CD4-positive, alpha-beta T cell treated with Interleukin-4 for 1 hour (primary cell): ENCODE results near the gene ADCY9.
A peak's percentile ranks its signal among the peaks of the same experiment; 100 is the strongest.
"Not testable (repeated sequence)": the region's sequence is repeated elsewhere in the genome, so short reads cannot be mapped to it uniquely, and the experiment has no call there.

Experiments
- DNase-seq, 2 donors: peaks; one replicate each; pipeline ENCODE4 v3.0.0-alpha.2; 2020 to 2022

ADCY9 gene

DNA sequence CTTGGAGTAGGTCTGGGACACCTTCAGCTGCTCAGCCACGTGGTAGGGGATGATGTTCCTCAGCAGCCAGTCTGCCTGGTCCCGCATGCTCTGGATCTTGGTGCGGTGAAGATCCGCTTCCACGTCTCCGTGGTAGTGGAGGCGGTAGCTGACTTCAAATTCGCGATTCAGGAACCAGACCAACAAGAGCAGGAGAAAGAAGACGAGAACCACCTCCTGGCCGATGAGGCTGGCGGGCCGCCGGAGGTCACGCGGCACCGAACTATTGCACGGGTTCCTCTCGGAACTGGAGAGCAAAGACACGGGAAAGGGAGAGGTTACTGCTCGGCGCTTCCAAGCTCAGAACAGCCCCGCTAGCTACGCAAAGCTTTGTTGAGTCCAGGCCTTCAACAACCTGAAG lies 149.6 kb downstream of the ADCY9 start:
- DNase-seq = no peak

DNA sequence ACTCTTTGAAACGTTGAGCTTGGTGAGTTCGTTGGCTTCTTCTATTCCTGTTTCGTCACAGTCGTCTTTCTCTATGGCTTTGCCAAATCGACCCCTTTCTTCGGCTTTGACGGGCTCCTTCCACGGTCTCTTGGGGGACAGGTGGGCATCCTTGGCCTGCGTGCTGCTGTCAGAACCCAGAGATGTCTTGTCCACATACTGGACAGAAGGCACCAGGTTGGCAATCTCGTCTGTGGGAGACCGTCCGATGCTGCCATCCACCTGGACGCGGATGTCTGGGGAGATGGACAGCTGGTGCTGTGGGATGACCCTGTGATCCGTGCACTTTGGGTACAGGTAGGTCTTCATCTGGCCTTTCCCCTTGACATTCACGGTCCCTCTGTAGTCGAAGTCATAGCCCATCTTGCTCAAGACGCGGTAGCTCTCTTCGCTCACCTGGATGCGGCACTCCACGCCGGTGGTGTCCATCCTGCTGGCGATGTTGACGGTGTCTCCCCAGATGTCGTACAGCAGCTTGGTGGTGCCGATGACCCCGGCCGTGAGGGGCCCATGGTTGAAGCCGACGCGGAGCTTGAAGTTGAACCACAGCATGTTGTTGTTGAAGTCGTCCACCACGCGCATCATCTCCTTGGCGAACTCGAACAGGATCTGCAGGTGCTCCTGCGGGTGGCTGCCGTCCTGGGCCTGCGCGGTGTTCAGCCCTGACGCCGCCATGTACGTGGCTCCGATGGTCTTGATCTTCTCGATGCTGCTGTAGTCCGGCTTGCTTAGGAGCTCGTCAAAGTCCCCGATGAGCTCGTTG lies 150.3 kb downstream of the ADCY9 start:
- DNase-seq = no peak

DNA sequence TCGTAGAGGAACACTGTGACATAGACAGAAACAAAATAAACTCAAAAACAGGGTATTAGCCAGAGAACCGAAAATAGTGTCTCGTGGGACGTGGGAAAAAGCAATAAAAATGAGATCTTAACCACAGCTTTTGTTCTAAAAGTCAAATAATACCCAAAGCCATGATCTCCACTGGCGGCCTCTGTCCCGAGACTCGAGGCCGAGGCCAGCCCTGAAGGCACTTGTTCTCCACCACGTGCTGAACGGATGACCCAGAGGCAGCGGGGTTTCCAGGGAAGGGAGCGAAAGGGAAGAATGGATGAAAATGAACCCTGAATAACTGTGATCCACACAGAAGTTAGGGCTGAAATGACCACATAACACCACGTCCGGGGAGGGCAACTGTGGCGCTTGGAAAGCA lies 150.9 kb downstream of the ADCY9 start:
- DNase-seq = no peak

DNA sequence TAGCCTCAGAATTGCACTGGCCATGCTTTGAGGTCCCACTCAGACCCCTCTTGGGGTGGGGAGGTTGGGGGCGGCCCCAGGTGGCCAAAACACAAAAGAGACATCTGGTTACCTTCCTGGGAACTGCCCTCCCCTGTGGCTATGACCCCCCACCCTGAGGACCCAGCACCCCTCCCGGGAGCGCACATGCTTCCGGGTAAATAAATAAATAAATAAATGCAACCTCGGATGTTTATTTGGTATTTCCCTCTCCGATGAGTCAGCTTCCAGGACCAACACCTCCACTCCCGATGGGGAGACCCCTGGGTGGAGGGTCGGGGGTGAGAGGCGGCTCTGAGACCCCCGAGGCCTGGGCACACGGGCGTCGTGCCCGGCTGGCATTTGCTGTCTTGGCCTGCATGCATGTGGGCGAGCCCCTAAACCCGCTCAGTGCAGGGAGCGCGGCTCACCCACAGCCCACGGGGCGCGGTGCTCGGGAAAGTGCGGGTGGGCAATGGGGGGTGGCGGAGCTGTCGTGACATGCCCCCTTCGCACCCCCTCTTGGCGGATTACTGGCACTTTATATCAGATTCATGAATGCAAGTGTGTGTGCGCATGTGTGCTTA lies 151.5 kb downstream of the ADCY9 start:
- no peak for DNase-seq

DNA sequence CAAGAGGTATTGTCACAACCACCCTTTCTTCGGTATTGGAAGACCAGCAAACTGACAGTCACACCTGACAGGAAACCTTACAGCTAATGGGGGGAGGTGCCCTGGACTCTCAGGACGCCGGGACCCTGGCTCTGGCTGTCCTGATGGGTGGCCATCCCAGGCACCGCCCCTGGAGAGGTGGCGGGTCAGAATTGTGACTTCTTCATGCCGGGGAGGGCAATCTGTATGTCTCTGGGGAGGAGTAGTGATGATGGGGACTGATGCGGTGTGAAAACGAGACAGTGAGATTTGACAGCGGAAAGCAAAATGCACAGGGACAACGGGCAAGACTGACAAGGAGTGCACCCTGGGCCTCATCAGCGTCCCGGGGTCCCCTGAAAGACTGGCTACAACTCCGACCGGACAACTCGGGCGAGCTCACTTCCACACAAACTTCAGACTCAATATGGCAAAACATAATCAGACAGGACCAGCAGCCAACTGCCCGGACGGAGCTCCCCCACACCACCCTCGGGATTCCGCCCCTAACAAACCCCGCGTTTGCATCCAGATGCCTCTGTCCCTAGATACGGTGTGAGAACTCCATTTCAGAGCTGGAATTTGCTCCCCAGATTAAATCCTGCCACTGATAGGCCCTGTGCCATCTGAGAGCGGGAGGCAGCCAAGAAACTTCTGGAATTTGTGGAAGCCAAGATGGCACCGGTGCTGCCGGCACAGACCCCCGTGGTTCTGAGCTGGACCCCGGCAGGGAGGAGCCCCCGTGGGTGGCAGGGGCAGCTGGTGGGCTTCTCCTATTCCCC lies 152.2 kb downstream of the ADCY9 start:
- no peak for DNase-seq

DNA sequence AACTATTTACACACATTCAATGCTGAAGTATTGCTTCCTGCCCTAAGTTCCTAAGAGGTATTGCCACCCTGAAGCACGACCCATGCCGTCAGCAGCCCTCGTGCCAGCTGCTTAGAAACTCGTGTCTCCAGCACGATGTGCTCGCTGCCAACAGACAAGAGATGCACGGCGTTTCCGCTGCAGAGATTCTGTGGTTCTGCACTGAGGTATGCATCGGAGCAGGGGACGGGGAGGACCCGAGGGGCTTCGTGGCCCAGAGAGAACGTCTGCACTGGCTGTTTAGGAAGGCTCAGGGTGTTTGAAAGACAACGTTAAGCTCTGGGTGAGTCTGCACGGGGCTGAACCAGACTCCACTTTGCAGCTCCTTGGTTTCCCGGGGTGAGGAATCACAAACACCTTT lies 153.0 kb downstream of the ADCY9 start:
- peak; percentile 50 to 72 for DNase-seq

DNA sequence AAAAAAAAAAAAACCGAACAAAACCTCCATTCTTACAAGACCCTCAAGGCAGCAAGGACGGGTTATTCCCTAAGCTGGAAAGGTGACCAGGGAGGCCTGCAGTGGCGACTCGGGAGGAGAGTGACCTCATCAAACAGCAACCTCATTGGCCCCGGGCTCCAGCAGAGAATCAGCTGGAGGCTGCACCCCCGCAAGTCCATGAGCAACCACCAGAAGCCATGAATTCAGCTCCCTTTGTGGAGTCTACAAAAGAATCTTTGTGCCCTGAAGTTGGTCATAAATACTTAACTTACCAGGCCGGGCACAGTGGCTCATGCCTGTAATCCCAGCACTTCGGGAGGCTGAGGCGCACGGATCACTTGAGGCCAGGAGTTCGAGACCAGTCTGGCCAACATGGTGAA lies 154.8 kb downstream of the ADCY9 start:
- DNase-seq = no peak

DNA sequence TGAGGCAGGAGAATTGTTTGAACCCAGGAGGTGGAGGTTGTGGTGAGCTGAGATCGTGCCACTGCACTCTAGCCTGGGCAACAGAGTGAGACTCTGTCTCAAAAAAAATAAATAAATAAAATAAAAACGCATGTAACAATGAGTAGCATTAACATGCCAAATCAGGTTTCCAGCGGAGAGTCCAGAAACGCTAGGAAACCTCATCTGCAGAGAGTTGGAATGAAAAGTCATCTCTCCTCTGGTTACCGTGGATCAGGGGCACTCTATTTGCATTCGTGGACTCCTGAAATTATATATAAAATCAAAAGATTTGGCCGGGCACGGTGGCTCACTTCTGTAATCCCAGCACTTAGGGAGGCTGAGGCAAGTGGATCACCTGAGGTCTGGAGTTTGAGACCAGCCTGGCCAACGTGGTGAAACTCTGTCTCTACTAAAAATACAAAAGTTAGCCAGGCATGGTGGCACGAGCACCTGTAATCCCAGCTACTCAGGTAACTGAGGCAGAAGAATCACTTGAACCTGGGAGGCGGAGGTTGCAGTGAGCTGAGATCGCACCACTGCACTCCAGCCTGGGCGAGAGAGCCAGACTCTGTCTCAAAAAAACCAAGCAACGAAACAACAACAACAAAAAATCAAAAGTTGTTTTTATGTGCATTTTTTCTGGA lies 156.2 kb downstream of the ADCY9 start:
- not testable (repeated sequence) for DNase-seq

DNA sequence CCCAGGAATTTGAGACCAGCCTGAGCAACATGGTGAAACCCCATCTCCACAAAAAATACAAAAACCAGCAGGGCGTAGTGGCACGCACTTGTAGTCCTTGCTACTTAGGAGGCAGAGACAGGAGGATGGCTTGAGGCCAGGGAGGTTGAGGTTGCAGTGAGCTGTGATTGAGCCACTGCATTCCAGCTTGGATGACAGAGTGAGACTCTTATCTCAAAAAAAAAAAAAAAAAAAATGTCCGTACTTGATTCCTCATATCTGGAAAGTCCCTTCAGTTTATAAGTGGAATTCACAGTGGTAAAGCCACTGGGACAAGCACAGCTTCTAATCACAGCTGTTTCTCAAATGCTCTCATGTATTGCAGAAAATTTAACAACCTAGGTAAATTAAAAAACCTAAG lies 157.1 kb downstream of the ADCY9 start:
- DNase-seq = no peak

DNA sequence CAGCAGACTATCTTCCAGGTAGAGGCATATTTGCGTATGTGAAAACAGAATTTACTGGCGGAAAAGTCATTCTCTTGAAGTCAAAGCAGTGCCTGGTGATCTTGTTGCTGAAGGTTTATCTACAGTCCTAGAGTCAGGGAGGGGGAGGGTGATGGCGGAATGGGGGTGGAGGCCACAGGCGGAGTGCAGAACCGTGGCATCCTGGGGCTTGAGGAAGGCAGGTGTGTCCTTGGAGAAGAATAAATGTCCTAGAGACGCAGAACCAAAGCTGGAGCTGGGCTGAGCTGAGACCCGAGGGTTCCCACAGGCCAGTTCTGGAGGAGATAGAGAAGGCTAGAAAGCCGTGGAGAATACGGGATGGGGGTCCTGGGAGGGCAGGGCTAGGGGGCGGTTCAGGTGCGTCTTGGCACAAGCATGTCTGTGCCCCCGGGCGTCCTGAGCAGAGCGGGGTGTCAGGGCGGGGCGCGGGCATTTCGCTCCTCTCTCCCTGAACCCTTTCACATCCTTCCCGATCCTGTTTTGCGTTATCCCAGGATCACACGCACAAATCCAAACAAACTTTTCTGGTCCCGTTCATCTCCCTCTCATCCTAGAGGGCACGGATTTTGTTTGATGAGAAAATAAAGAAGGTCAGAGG lies 158.8 kb downstream of the ADCY9 start:
- DNase-seq = no peak

DNA sequence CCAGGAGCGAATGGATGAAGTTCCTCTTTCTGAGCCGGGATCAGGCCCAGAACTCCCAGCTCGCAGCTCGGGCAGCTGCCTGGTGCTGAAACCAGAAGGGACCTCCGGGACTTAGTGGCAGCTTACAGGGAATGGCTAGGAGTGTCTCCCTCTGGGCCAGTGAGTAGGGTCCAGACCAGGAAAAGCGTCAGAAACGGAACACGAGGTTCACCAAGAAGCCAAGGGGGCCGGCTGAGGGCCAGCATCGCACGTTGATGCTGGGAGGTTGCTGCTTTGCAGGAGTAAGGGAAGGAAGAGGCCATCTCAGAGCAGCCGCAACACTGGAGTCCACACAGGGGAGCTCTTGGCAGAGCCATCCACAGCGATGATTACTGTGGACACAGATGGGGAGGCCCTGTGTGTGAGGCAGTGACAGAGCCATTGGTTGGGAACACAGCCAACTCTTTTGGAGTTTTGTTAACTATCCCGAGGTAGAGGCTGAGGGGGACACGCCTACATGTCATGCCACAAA lies 161.8 kb downstream of the ADCY9 start:
- no peak for DNase-seq

DNA sequence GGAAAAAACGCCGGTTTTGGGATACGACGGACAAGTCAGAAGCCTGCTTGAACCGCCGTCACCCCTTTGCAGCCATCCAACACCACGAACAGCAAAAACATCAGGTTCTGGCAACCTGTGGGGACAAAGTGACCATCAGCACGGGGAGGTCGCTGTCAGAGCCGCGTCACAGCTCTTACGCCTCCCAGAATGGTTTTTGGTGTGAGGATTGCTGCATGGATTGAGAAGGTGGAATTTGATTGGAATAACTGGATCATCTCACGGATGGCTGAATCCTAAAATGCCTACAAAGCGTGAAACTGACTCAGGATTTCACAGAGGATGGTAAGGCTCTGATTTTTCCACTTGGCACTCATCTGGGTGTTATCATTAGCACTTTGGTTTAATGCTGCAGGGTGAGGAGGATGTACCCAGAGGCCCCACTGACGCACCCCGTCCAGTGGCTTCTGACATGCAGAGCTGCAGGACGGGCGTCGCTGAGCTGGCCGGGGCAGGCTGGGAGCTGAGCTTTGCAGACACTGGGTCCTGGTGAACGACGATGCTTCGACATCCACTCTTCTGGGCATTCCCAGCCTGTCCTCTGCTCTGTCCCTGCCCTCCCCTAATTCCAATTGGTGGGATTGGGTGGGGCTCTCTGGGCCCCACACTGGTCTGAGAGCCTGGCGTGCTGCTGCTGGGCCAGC lies 162.4 kb downstream of the ADCY9 start:
- no peak for DNase-seq

DNA sequence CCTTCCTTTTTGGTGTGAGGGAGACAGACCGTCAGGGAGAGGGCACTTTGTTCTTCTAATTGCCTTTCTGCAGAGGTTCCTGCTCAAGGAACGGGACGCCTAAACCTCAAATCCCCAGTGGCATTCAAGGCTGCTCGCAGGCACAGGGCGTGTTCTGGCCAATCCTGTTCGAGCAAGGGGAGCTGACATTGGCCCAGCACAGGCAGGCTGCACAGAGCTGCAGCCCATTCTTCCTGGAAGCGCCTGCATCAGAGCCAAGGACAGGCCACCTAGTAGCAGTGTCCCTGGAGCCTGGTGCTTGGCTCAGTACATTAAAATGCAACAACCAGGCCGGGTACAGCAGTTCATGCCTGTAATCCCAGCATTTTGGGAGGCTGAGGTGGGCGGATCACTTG lies 163.5 kb downstream of the ADCY9 start:
- DNase-seq = no peak

DNA sequence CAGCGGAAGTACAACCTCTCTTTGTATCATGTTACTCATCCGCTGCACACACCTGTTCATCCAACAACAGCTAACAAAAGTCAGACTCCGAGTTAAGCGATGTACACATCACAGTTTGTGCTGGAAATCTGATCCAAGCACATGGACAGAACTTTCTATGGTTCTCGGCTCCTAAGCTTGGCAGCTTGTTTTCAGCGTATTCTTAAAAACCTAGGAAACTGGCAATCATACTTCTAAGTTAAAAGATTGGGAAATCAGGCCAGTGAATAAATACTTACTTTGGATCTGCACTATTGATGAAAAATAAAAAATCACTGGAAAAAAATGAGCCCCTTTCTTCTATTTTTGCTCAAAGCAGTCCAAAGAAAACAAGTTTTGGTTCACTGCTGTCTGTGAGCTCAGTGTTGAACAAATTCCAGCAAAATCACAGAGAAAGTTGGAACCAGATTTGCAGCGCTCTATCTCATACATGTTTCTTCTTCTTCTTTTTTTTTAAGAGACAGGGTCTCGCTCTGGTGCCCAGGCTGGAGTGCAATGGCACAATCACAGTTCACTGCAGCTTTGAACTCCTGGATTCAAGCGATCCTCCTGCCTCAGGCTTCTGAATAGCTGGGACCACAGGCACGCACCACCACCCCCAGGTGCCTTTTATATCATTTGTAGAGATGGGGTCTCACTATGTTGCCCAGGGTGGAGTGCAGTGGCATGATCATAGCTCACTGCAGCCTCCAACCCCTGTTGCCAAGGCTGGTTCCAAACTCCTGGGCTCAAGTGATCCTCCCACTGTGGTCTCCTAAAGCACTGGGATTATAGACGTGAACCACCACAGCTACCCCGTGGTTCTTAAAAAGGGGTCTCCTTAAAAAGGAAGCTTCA lies 164.1 kb downstream of the ADCY9 start:
- DNase-seq = no peak

DNA sequence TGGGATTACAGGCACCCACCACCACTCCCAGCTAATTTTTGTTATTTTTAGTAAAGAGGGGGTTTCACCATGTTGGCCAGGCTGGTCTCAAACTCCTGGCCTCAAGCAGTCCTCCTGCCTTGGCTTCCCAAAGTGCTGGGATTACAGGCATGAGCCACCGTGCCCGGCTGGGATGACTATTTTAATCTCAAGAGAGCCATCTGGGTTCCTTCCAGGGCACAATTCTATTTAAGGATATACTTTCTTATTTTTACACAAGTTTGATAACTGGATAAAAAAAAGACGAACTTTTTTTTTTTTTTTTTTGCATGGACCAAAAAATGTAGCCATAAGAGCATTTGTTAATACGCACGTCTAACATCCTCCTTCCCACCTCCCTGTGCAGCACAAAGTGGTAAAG lies 164.9 kb downstream of the ADCY9 start:
- DNase-seq = not testable (repeated sequence)

DNA sequence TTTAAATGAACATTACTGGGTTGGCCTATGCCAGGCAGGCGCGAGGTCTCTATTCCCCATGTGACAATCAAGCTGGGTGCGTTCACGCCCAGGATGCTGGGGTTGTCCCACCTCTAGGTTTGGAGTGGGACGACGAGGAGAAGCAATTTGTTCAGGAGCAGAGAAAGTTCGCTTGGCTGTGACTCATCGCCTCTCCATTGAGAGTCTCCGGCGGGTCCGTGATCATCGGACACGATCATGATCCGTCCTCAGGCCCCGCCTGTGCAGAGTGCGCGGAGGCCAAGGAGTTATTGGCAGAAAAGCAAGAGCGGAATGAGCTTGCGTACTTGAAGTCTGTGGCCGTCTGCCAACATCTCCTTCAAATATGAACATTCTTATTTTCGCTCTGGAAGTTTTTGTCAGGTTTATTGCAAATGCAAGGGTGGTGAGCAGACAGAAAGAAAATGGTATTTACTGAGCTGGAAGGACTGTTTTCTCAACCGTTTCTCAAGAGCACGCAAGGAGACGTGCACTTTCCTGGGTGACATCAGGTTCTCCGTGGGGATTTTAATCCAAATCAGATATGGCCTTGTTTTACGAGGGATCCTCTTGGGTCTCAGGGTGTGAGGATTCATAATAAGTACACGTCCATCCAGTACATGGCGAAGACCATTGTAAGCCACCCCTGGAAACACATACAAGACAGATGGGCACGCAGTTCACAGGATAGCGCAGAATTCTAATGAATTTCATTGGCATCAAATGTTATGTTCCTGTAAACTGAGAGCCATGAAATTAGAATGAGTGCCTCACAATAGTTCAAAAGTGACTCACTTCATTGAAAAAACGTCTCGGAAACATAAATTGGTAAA lies 165.7 kb downstream of the ADCY9 start:
- DNase-seq = no peak

DNA sequence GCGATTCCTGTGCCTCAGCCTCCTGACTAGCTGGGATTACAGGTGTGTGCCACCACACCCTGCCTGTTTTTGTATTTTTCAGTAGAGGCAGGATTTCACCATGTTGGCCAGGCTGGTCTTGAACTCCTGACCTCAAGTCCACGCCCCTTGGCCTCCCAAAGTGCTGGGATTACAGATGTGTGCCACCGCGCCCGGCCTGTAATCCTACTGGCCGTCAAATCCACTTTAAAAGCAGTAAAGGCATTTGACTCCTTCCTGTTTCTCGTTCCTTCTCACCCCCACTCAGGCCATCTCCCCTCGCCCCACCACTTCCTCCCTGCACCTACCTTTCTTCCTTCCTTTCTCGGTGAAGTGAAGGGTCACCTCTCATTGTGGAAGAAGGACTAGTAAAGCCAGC lies 166.3 kb downstream of the ADCY9 start:
- DNase-seq = no peak

DNA sequence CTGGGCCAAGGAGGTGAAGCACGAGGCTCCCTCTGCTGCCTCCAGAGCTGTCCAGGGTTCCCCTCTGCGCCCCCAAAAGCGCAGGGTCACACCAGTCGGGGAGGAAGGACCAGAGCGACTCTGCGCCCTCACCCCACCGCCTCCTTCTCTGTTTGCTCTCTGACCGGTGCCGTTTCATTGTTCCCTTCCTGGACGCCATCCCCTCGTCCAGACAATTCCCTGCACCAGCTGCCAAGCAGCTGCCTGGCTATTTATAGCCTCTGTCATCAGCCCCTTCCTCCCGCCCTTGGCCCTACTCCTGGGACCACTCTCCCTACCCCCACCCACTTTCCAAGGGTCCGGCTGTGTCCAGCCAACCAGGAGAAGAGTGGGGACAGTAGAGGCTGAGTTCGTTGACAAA lies 167.0 kb downstream of the ADCY9 start:
- no peak for DNase-seq

DNA sequence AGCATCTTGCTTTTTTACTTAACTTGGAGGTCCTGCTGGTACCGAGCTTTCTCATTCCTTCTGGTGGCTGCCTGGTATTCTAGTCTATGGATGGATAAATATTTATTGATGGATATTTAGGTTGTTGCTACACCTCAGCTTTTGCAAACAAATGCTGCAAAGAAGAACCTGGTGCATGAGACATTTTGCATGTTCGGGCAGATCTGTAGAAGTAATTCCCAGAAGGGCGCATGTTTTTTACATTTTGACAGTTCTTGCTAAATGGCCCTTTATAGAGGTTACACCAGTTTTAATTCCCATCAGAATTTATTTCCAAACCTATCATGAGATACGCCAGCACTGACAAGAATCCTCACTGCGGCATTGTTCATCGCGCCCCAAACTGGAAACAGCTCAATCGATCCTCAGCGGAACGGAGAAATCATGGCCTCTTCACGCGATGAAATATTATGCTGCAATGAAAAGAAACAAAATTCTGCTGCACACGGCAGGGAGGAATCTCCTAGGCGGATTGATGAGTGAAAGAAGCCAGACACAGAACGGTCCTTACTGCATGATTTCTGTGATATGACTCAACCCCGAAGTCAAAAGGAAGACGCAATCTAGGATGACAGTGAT lies 167.8 kb downstream of the ADCY9 start:
- no peak for DNase-seq
